ENCODE results near the gene PMVK.

PMVK gene

GRCh38 chr1:154881820-154882535 is 54.5 kb downstream of the PMVK start:
- DNase-seq (ENCODE audit: low read depth in 2 of 2): no peak

GRCh38 chr1:154880671-154881070 is 55.8 kb downstream of the PMVK start:
- DNase-seq (ENCODE audit: low read depth in 2 of 2): no peak

GRCh38 chr1:154879038-154879421 is 57.5 kb downstream of the PMVK start:
- DNase-seq (ENCODE audit: low read depth in 2 of 2): no peak

GRCh38 chr1:154878371-154879037 is 58.0 kb downstream of the PMVK start:
- DNase-seq (ENCODE audit: low read depth in 2 of 2): peak; percentile 44 to 53

GRCh38 chr1:154877370-154877974 is 59.0 kb downstream of the PMVK start:
- no peak for DNase-seq (ENCODE audit: low read depth in 2 of 2)

- no peak for DNase-seq (ENCODE audit: low read depth in 2 of 2)
These were observed 59.6 kb downstream of the PMVK start for GRCh38 chr1:154876842-154877369.

Measured in stimulated activated CD8-positive, alpha-beta memory T cell treated with anti-CD3 and anti-CD28 coated beads, Interleukin-7, amount 100 ng/mL, for 1 hour (primary cell).